HepG2 (cell line): ENCODE measurements around the gene RAB1B. TPM values are rescaled to one million over a fixed set of nuclear protein-coding genes. Genes with fewer than 3 reads are reported as not detected.

Experiments
- CCDC6 ChIP-seq: sonication (generic); formaldehyde crosslinking; IDR thresholded peaks from 2 replicates; pipeline ENCODE4 v1.8.1; 2022; ENCODE audit warnings: mild to moderate bottlenecking, missing genetic modification reagents, moderate library complexity
- CEBPG ChIP-seq: IDR thresholded peaks from 2 replicates; pipeline ENCODE4 v1.6.1; 2016
- DPF2 ChIP-seq: sonication (generic); formaldehyde crosslinking; IDR thresholded peaks from 2 replicates; pipeline ENCODE4 v1.4.0; 2020; ENCODE audit warnings: mild to moderate bottlenecking, low read depth, missing genetic modification reagents, borderline replicate concordance
- EED ChIP-seq: sonication (generic); formaldehyde crosslinking; IDR thresholded peaks from 2 replicates; pipeline ENCODE4 v1.5.0; 2020; ENCODE audit warnings: mild to moderate bottlenecking, missing genetic modification reagents
- ISX ChIP-seq: sonication (generic); formaldehyde crosslinking; conservative IDR thresholded peaks from 2 replicates; pipeline ENCODE4 v1.5.0; 2020; ENCODE audit warnings: missing genetic modification reagents
- KDM5B ChIP-seq: sonication (generic); formaldehyde crosslinking; IDR thresholded peaks from 2 replicates; pipeline ENCODE4 v1.4.0; 2020; ENCODE audit warnings: missing genetic modification reagents, mild to moderate bottlenecking, borderline replicate concordance
- MEIS1 ChIP-seq: sonication (generic); formaldehyde crosslinking; IDR thresholded peaks from 2 replicates; pipeline ENCODE4 v1.9.0; 2021; ENCODE audit warnings: mild to moderate bottlenecking, missing genetic modification reagents, moderate library complexity, borderline replicate concordance
- NFIB ChIP-seq: sonication (generic); formaldehyde crosslinking; IDR thresholded peaks from 2 replicates; pipeline ENCODE4 v1.9.0; 2021; ENCODE audit warnings: missing genetic modification reagents, mild to moderate bottlenecking, borderline replicate concordance
- SAFB2 ChIP-seq: sonication (generic); formaldehyde crosslinking; IDR thresholded peaks from 2 replicates; pipeline ENCODE4 v1.5.1; 2020; ENCODE audit warnings: missing genetic modification reagents, low read depth, mild to moderate bottlenecking, borderline replicate concordance
- SMYD3 ChIP-seq: sonication (generic); formaldehyde crosslinking; IDR thresholded peaks from 2 replicates; pipeline ENCODE4 v1.8.1; 2023; ENCODE audit warnings: mild to moderate bottlenecking, missing genetic modification reagents
- THYN1 ChIP-seq: sonication (generic); formaldehyde crosslinking; IDR thresholded peaks from 2 replicates; pipeline ENCODE4 v1.8.1; 2023; ENCODE audit warnings: low read depth, mild to moderate bottlenecking, moderate library complexity, missing genetic modification reagents, borderline replicate concordance
- ZBTB7A ChIP-seq: sonication (generic); formaldehyde crosslinking; IDR thresholded peaks from 2 replicates; pipeline ENCODE4 v1.8.0; 2022; ENCODE audit warnings: mild to moderate bottlenecking, missing genetic modification reagents
- ZNF296 ChIP-seq: sonication (generic); formaldehyde crosslinking; conservative IDR thresholded peaks from 2 replicates; pipeline ENCODE4 v1.5.0; 2020; ENCODE audit warnings: mild to moderate bottlenecking, missing genetic modification reagents
- ZNF350 ChIP-seq: sonication (generic); formaldehyde crosslinking; IDR thresholded peaks from 2 replicates; pipeline ENCODE4 v1.4.0; 2020; ENCODE audit warnings: mild to moderate bottlenecking, low read depth, missing genetic modification reagents, borderline replicate concordance
- ZNF713 ChIP-seq: sonication (generic); formaldehyde crosslinking; IDR thresholded peaks from 2 replicates; pipeline ENCODE4 v1.4.0; 2020; ENCODE audit warnings: mild to moderate bottlenecking, missing genetic modification reagents
- ZNF768 ChIP-seq: sonication (generic); formaldehyde crosslinking; IDR thresholded peaks from 2 replicates; pipeline ENCODE4 v1.4.0; 2020; ENCODE audit warnings: missing genetic modification reagents
- polyA plus RNA-seq, 8 experiments: library from polyadenylated mRNA; depleted of rRNA in 3 of 8; stranded (reverse) in 7 of 8; unstranded in 1 of 8; fragments of >200 nt; fragmentation: Illumina TruSeq in 4 of 8; extraction: Trizol in 4 of 8; gene quantifications; 2 replicates each; pipeline versions ENCODE4 v1.2.1 to v1.2.3, GENCODE V29; 2011 to 2016; ENCODE audit warnings: low read depth in 4 of 8, missing spikeins in 1 of 8, mixed read lengths in 1 of 8; ENCODE audit not compliant: insufficient read depth in 1 of 8
- total RNA-seq, 5 experiments: library from RNA; depleted of rRNA; stranded (reverse); fragments of >200 nt; fragmentation: Illumina TruSeq; extraction: Trizol; gene quantifications; 2 replicates each; pipeline ENCODE4 v1.2.3, GENCODE V29; 2016; ENCODE audit warnings: low read depth in 1 of 5
- TF ChIP-seq, protein P1 (sequence below): sonication (generic); formaldehyde crosslinking; IDR thresholded peaks from 2 replicates; pipeline ENCODE4 v1.9.0; 2021; ENCODE audit warnings: missing genetic modification reagents, borderline replicate concordance
- TF ChIP-seq, protein P2 (sequence below): sonication (generic); formaldehyde crosslinking; IDR thresholded peaks from 2 replicates; pipeline ENCODE4 v1.4.0; 2020; ENCODE audit warnings: missing genetic modification reagents
- TF ChIP-seq, protein P3 (sequence below): sonication (generic); formaldehyde crosslinking; IDR thresholded peaks from 2 replicates; pipeline ENCODE4 v1.9.0; 2022; ENCODE audit warnings: missing genetic modification reagents, mild to moderate bottlenecking, borderline replicate concordance
- TF ChIP-seq, protein P4 (sequence below): sonication (generic); formaldehyde crosslinking; IDR thresholded peaks from 2 replicates; pipeline ENCODE4 v1.8.0; 2022; ENCODE audit warnings: missing genetic modification reagents, mild to moderate bottlenecking, moderate library complexity, borderline replicate concordance

Gene RAB1B
- total and polyA plus RNA-seq, 2 of the 13 experiments (the other 11 are each of a cell fraction or from before 2014, with no cell fraction given) = 77.9 to 87.9 TPM

DNA sequence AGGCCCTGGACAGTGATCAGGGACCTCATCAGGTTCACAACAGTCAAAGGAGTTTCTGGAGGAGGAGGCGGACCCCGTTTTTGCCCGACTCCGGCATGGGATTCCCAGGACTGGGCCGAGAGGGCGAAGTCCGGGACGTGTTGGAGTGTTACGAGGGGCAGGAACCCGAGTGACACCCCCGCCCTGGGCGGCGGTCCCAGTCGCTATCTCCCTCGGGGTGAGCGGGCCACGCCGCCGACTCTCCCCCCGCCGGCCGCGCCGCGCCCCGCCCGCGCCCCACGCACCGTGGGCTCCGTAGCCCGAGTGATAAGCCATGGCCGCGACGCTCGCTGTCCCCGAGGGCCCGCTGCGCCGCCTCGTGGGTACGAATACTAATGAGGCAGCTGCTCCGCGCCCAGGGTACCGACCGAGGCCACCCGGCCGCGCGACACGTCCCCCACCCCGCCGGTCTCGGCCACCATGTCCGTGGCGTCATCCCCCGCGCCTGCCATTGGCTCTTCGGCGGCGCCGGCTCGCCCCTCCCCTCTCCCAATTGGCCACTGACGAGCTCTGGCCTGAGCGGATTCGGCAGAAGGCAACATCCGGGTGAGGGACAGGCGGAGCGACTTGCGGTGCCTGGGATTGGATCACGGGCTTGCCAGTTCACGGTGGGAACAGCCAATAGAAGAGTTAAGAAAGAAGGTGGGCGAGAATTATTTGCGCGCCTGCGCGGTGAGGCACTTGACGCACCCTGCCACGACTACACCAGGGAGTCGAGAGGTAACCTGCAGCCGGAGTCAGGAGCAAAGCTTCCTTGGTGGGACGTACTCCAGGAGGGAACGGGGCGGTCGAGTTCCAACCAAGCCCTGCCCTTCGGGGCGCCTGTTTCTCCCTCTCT, 20.5 kb downstream of the RAB1B start, which contains the start of gene YIF1A (continued):
- no peak for TF ChIP-seq ZNF713 (CRISPR knock-in tag)
- no peak for TF ChIP-seq DPF2 (CRISPR knock-in tag)
- TF ChIP-seq ZNF350 (CRISPR knock-in tag) = 0 out of 2 replicates have a peak, but pooled peaks have one; percentile 80
- no peak; the same call in 1 of the 2 replicates for TF ChIP-seq SAFB2 (CRISPR knock-in tag)
- TF ChIP-seq ISX (CRISPR knock-in tag) = 0 out of 2 replicates have a peak, but pooled peaks have one; percentile 9
- TF ChIP-seq, protein P1, sequence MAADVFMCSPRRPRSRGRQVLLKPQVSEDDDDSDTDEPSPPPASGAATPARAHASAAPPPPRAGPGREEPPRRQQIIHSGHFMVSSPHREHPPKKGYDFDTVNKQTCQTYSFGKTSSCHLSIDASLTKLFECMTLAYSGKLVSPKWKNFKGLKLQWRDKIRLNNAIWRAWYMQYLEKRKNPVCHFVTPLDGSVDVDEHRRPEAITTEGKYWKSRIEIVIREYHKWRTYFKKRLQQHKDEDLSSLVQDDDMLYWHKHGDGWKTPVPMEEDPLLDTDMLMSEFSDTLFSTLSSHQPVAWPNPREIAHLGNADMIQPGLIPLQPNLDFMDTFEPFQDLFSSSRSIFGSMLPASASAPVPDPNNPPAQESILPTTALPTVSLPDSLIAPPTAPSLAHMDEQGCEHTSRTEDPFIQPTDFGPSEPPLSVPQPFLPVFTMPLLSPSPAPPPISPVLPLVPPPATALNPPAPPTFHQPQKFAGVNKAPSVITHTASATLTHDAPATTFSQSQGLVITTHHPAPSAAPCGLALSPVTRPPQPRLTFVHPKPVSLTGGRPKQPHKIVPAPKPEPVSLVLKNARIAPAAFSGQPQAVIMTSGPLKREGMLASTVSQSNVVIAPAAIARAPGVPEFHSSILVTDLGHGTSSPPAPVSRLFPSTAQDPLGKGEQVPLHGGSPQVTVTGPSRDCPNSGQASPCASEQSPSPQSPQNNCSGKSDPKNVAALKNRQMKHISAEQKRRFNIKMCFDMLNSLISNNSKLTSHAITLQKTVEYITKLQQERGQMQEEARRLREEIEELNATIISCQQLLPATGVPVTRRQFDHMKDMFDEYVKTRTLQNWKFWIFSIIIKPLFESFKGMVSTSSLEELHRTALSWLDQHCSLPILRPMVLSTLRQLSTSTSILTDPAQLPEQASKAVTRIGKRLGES (CRISPR knock-in tag) = no peak
- TF ChIP-seq, protein P2, sequence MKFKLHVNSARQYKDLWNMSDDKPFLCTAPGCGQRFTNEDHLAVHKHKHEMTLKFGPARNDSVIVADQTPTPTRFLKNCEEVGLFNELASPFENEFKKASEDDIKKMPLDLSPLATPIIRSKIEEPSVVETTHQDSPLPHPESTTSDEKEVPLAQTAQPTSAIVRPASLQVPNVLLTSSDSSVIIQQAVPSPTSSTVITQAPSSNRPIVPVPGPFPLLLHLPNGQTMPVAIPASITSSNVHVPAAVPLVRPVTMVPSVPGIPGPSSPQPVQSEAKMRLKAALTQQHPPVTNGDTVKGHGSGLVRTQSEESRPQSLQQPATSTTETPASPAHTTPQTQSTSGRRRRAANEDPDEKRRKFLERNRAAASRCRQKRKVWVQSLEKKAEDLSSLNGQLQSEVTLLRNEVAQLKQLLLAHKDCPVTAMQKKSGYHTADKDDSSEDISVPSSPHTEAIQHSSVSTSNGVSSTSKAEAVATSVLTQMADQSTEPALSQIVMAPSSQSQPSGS (CRISPR knock-in tag) = peak; percentile 100
- no peak for TF ChIP-seq NFIB (CRISPR knock-in tag)
- no peak for TF ChIP-seq MEIS1 (CRISPR knock-in tag)
- no peak; the same call in none of the 2 replicates for TF ChIP-seq KDM5B (CRISPR knock-in tag)
- TF ChIP-seq, protein P3, sequence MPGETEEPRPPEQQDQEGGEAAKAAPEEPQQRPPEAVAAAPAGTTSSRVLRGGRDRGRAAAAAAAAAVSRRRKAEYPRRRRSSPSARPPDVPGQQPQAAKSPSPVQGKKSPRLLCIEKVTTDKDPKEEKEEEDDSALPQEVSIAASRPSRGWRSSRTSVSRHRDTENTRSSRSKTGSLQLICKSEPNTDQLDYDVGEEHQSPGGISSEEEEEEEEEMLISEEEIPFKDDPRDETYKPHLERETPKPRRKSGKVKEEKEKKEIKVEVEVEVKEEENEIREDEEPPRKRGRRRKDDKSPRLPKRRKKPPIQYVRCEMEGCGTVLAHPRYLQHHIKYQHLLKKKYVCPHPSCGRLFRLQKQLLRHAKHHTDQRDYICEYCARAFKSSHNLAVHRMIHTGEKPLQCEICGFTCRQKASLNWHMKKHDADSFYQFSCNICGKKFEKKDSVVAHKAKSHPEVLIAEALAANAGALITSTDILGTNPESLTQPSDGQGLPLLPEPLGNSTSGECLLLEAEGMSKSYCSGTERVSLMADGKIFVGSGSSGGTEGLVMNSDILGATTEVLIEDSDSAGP (CRISPR knock-in tag) = no peak; the same call in 1 of the 2 replicates
- TF ChIP-seq THYN1 (CRISPR knock-in tag) = 0 out of 2 replicates have a peak, but pooled peaks have one; percentile 70
- 0 out of 2 replicates have a peak, but pooled peaks have one; percentile 35 for TF ChIP-seq CEBPG (CRISPR knock-in tag)
- no peak for TF ChIP-seq ZNF296 (CRISPR knock-in tag)
- no peak for TF ChIP-seq EED (CRISPR knock-in tag)
- peak; percentile 95; the same call in 1 of the 2 replicates for TF ChIP-seq SMYD3 (CRISPR knock-in tag)
- TF ChIP-seq, protein P4, sequence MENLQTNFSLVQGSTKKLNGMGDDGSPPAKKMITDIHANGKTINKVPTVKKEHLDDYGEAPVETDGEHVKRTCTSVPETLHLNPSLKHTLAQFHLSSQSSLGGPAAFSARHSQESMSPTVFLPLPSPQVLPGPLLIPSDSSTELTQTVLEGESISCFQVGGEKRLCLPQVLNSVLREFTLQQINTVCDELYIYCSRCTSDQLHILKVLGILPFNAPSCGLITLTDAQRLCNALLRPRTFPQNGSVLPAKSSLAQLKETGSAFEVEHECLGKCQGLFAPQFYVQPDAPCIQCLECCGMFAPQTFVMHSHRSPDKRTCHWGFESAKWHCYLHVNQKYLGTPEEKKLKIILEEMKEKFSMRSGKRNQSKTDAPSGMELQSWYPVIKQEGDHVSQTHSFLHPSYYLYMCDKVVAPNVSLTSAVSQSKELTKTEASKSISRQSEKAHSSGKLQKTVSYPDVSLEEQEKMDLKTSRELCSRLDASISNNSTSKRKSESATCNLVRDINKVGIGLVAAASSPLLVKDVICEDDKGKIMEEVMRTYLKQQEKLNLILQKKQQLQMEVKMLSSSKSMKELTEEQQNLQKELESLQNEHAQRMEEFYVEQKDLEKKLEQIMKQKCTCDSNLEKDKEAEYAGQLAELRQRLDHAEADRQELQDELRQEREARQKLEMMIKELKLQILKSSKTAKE (CRISPR knock-in tag) = no peak
- TF ChIP-seq CCDC6 (CRISPR knock-in tag) = peak; percentile 78; the same call in 1 of the 2 replicates
- TF ChIP-seq ZBTB7A (CRISPR knock-in tag) = peak; percentile 58; the same call in 1 of the 2 replicates
- peak; percentile 25; the same call in 1 of the 2 replicates for TF ChIP-seq ZNF768
